GM18517 (cell line): ENCODE measurements around the gene CYGB.

Source experiments
- ATAC-seq: cut with Tn5 transposase; IDR thresholded peaks from one replicate; pipeline ENCODE4 v1.9.1; 2021; ENCODE audit warnings: mild to moderate bottlenecking, moderate library complexity; ENCODE audit not compliant: unreplicated experiment

The CYGB gene

GRCh38 chr17:76502341-76503211 is 34.9 kb downstream of the CYGB start:
- ATAC-seq, result no peak

DNA sequence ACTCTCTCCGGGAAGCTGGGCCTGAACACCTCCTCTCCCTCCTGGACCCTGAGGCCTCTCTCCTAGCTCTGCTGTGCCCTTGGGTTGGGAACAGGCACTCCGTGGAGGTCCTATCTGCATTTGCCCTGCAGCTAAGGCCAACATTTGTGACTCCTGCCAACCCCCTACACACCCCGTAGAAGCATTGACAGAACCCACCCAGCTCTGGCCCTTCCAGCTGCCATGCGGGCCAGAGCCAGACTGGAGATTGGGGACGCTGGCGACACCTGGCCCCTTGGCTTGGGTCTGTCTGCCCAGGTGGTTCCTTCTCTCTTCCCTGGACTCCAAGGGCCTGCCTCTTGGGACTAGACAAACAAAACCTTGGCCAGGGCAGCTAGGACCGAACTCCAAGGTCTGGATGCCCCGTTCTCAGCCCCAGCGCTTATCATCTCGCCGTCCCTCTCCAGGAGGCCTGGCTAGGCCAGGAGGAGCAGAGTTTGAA is 35.6 kb downstream of the CYGB start:
- no peak for ATAC-seq

GRCh38 chr17:76501018-76501826 is 36.3 kb downstream of the CYGB start, which contains the start of gene RHBDF2:
RHBDF2 (minus strand) TSS chr17:76501423; CDS start chr17:76481524, 19,899 bp downstream.
- ATAC-seq, result peak; percentile 55

- ATAC-seq, result no peak
These were observed 36.8 kb downstream of the CYGB start for GRCh38 chr17:76500747-76501017.

DNA sequence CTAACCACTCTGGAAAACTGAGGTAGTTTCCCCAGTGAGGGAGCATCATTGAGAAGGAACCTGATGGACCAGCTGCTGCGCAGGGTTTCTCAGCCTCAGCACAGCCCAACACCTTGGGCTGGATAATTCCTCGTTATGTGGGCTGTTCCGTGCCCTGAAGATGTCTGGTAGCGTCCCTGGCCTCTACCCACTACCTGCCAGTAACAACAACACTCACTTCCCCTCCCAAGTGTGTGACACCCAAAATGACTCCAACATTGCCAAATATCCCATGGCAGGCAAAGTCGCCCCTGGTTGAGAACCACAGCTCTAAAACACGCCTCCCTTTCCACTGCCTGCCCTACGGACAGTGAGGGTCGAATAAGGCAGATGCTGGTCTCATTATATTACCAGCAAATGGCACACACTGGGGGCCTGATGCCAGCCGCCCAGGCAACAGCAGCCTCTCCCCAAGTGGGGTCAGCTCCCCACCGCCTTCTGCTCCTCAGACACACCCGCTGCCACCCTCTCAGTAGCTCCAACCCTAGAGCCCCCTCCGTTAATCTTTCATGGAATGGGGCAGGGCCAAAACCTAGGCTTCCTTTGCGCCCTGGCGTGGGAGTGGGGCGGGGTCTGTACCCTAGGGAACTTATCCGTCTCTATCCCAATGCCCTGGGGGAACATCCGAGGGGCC is 37.3 kb downstream of the CYGB start:
- no peak for ATAC-seq

- no peak for ATAC-seq
These were observed 38.2 kb downstream of the CYGB start for GRCh38 chr17:76499267-76499667.

- no peak for ATAC-seq
These were observed 38.6 kb downstream of the CYGB start for GRCh38 chr17:76498876-76499251.

GRCh38 chr17:76497979-76498875 is 39.3 kb downstream of the CYGB start:
- no peak for ATAC-seq

DNA sequence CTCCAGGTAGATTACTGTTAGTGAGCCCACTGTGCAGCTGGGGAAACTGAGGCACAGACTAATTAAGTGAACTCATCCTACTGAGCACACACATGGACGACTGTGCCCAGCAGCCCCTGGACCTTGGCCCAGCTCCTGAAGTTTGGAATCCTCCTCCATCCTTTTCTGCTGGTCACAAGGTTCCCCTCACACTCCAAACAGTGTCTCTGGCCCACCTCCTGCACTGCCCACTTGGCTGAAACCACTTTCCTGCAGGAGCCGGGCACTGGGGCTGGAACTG is 39.9 kb downstream of the CYGB start:
- ATAC-seq, result no peak

GRCh38 chr17:76496464-76496863 is 41.0 kb downstream of the CYGB start:
- no peak for ATAC-seq

- ATAC-seq, result no peak
These were observed 41.7 kb downstream of the CYGB start for GRCh38 chr17:76495663-76496400.

DNA sequence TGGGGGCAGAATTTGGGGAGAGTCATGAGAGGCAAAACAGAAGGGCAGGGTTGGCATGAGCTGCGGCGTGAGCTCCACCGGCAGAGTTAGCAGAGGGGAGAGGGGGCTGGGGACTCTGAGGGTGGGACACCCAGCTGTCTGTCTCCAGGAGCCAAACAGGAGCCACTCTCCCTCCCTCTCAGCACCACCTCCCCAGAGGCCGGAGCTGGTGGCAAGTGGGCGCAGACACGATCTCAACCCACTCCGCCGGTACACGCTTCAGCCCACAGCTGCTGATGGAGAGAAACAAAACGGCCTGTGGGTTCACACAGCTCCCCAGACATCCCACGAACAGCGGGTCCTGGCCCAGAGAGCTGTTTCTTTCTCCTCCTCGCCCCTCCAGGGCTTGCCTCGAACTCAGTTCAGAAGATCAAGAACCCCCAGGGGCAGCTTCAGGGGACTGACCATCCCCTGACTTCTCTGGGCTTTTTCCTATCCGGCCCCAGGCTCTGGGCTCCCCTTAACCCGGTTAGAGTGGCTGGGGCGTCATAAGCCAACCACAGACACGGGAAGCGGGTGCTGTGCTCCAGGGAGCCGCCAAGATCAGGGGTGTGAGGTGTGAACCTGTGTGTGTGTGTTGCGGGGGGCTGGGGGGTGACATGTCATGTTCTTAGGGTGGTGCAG is 43.9 kb downstream of the CYGB start:
- no peak for ATAC-seq

DNA sequence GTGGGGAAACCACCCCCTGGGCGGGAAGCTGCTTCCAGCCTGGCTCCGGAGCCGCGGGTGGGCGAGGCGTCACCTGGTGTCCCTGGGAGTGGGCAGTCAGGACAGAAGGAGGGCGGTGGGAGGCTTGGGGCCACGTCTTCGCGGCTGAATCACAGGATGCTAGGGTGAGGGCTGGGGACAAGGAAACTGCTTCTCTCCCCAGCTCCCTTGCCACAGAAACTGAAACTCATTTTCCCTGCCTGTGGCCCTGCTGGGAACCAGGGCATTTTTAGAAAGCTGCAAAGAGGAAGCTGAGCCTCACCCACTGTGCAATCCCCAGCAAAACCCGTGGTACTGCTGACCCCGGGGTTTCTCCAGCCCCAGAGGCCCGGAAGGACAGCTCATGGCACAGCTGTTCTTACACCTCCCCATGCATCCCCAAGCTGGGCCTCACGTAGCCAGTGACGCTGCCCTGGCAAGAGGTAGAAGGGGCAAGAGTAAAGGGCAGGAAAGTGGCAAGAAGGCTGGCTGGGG is 44.5 kb downstream of the CYGB start:
- peak; percentile 35 for ATAC-seq

- ATAC-seq, result peak; percentile 46
These were observed 45.2 kb downstream of the CYGB start for GRCh38 chr17:76492123-76492988.

GRCh38 chr17:76491271-76492122 is 46.0 kb downstream of the CYGB start:
- peak; percentile 3 for ATAC-seq

GRCh38 chr17:76490112-76490710 is 47.3 kb downstream of the CYGB start:
- no peak for ATAC-seq
